GM19324 (cell line): Measurements from ENCODE around the gene CENPP.

Source experiments
- ATAC-seq: cut with Tn5 transposase; IDR thresholded peaks from one replicate; pipeline ENCODE4 v1.9.1; 2021; ENCODE audit warnings: mild to moderate bottlenecking, moderate library complexity; ENCODE audit not compliant: unreplicated experiment, low FRiP score

The CENPP gene

DNA sequence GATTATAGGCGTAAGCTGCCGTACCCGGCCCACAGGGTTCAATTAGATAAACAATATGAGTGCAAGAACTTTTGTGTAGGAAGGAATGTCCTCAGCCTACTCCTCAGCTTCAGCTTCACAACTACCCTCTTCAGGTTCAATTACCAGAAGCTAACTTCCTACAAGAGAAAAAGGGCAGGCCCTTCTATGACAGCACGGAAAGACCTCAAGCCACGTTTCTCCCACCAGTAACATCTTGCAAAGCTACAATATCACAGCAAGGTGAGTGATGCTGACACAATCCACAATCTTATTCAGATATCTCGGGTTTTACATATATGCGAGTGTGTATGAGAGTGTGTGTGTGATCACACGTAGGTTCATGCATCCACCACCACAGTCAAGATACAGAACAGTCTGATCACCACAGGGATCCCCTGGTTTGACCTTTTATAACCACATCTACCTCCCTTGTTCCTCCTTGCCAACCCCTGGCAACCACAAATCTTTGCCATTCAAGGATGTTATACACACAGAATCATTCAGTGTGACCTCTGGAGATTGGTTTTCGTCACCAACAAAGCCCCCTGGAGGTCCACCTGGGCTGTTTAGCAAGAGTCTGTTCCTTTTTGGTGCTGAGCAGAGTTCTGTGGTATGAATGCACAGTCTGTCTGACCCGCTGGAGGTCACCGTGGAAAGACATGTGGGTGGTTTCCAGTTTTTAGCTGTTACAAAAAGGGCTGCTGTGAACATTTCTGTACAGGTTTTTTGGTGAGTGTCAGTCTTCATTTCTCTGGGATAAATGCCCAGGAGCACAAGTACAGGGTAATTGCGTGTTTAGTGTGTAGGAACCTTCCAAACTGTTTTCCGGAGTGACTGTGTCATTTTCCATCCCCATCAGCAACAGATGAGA is 305.9 kb downstream of the CENPP start:
- no peak for ATAC-seq

DNA sequence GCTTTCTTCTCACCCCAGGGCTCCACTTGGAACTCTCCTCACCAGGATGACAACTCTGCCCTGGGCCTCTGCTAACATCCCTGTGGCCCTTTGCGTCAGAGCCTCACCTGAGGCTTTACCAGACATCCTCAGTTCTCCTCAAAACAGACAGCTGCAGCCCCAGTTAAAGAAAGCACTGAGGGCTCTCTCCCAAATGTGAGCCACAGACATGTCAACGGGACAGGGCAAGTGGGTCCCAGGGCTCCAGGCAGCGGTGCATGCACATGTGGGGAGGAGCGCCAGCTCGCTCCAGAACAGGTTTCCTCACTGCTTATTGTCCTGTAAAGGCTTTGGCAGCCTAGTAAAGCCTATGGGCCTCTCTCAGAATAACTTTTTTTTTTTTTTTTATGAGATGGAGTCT is 306.9 kb downstream of the CENPP start:
- ATAC-seq = no peak

DNA sequence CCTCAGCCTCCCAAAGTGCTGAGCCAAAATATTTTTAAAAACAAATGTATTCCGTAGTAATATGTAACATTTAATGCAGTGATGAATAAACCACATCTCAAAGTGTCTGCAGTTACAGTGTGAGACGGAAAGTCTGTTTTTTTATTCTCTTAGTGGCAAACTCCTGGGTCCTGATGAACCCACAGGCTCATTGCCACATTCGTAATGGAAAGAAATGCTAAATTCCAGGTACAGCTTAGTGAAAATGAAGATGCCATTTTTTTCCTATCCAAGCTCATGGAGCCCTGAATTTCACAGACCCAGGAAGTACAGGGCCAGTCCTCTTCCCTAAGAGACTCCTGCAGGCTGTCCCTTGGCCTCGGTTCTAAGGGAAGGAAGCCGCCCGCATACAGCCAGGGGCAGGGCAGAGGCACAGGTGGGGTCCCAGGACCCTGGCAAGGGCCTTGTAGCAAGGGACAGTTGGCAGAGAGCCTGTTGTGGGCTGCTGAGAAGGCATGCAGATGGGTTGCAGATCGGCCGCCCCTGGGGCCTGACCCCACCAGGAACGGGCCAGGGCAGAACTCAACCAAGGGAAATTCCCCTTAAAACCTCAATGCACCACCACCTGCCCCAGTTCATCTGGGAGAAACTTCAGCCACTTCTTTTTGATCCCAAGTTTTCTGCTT is 308.0 kb downstream of the CENPP start:
- ATAC-seq = no peak

DNA sequence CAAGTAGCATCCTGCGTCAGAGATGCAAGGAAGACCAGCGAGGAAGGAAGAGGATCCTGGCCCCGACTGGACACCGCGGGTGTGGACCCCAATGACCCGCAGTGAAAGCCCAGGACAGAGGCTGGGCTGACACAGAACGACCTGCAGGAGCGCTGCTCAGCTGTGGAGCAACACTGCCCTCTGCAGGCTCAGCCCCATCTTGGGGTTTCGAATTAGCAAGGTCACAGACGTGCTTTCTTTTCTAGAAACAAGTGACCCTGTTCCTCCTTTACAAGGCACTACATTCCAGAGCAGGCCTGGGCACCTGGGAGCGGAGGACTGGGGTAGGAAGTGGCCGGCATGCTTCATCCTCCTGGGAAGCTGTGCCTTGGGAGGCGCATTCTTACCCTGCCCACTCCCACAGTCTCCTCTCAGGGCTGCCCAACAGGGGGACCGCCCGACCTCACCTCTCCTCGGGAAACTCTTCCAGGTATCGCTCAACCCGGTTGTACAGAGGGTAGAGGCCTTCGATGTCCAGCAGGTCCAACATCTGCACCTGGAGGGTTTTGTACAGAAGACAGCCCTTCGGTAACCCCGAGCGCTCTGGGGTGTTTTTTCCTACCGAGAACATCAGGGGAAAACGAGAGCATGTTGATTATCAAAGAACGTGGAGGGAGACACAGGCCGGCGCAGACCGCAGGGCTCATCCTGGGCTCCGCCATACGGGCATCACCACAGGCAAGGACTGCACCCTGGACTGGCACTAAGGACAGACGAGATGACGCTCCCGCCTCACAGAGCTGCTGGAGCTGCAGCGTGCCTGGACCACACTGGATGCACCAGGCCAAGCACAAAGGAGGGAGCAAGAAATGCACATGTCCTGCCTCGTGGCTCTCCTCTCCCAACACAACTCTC is 309.2 kb downstream of the CENPP start:
- ATAC-seq = peak; percentile 57

DNA sequence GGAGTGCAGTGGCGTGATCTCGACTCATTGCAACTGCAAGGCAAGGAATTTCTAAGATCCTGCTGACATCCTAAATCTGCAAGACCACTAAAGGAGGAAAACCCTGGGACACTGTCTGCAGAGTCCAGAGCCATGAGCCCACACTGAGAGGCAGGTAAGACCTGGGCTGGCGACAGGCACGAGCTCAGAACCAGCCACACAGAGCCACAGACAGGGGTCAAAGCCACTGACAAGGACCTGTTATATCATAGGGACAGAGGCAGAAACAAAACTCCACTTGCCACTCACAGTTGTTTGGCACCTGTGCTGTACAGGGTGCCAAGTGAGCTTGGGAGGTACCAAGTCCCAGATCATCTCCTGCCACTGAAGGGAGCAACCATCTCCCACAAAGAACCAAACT is 310.0 kb downstream of the CENPP start:
- no peak for ATAC-seq

DNA sequence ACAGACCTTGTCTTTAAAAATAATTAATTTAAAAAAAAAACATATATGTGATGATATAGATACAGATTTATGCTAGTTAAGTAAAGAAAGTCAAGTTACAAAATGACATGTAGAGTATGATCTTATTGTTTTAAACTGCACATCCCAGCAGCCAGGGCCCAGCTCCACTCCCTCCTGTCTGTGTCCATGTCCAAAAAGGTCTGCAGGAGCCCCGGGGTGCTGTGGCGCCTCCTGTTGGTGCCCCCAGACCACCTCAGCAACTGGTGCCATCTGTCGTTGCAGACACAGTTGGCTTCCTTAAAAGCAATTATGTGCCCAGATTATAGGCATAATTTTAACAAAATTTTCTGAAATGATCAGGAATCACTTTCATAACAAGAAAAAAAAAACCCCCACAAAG is 310.9 kb downstream of the CENPP start:
- ATAC-seq = no peak

DNA sequence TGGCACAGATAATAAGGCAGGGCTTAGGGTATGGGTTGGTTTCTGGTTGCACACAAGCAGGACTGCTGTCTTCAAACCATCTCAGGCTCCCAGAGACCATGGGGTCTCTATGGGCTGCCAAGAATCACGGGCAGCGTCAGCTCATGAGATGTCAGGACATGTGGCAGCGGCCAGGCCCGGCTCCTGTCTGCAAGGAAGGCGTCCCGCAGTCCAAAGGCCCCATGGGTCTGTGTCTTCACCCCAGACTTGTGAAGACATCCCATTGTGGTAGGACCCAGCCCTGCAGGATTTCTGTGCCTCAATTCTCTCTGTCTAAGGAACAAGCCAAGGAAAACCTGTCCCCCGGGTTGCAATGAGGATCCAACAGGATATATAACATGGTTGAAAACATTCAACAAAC is 311.6 kb downstream of the CENPP start:
- no peak for ATAC-seq

DNA sequence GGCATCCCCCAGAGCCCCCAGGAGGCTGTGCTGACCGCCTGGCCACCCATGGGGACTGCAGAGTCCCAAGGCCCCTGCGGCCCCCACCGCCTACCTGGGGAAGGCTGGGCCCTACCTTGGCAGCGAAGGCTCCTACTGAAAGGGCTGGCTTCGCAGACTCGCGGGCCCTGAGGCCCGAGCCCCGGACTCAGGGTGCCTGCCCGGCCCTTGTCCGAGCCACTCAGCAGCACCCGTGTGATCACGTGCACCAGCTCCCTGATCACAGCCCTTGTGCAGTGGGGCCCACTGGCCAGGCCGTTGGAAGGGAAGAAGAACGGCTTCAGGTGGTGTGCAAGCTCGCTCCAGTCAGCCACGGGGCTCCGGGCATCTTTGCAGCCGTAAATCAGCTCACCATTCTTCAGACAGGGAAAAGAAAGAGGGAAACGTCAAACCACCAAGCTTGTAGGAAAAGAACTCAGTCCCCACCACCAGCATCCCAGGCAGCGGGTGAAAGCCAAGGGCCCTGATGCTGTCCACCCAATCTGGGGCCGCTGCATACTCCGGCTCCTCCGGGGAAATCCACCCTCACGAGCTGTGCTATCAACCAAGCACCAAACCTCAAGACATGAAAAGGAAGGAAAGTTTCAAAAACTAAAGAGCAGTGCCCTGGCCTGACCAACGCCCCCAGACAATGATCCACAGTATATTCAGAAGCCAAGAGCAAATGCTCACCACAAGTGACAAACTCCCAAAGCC is 312.3 kb downstream of the CENPP start:
- no peak for ATAC-seq

DNA sequence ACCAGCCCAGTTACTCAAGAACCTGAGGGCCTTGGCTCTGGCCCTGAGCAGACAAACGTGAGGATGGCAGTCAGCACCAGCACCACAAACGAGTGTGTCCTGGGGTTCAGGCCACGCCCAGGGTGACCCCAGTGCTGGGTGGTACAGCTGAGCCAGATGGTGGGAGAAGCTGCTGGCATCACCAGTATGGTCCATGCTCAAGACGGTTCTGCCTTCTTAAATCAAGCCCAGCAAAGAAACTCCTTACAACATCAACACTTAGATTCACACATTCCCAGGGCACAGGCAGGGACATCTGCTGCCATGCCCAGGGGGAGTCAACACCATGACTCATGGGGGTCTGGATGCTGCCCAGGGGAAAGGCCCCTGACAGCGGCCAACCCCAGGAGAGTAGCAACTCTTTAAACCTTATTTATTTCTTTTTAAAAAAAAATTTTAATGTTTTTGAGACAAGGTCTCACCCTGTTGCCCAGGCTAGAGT is 312.9 kb downstream of the CENPP start:
- no peak for ATAC-seq

DNA sequence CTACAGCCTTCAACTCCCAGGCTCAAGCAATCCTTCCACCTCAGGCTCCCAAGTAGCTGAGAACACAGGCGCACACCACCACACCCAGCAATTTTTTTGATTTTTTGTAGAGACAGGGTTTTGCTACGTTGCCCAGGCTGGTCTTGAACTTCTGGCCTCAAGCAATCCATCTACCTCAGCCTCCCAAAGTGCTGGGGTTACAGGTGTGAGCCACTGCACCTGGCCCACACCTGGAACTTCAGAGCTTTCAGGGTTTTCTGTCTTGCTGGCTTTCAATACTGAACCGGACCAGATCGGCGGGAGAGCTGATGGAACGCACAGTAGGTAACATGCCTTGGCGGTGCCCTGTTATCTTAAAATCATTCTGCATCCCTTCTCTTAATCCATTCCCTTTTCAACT is 313.4 kb downstream of the CENPP start:
- ATAC-seq = no peak

DNA sequence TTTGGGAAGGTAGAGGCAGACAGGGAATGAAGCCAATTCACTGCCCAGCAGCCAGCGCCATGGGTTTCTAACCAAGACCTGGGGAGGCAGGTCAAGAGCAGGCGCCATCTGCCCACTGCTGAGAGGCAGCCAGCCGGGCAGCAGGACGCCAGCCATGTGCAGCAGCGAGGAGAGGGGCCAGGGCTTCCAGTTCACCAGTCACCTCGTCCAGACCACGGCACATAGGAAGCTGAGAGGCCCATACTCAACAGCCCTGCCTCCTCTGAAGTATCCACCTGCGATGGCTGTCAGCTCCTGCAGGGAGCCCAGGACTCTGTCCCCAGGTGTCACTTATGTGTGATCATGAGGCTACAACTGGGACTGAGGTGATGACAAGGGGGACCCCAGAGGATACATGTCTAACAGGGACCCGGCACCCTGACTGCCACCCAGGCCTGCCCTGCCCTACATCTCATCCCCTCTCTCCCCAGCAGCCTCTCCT is 314.1 kb downstream of the CENPP start:
- no peak for ATAC-seq

DNA sequence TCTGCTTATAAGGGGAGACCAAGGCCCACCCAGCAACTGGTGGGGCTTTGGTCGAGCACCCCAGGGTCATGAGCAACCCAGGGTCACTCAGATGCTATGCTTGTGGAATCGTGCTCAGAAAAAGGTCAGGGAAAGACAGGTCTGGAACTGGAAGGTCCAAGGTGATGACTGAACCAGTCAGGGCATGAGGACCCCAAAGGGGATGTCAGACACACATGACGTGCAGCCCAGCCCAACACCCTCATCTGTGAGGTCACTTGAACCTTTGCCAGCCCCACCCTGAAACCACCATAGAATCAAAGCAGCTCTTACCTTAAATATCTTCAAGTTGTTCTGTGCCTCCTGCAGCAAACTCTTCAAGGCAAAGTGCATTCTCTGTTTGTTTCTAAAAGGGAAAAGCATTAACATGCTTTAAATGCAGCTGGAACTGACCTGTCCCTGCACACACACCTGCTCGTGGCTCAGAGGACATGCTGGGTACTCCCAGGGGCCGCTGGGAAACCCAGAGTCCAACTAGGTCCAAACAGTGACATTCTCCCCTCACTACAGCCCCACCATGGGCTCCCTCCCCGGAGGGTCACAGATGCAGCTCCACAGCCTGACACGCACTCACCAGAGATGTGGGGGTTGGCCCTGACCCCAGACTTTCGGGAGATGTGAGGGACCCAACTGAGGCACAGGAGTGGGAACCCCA is 314.8 kb downstream of the CENPP start:
- no peak for ATAC-seq

DNA sequence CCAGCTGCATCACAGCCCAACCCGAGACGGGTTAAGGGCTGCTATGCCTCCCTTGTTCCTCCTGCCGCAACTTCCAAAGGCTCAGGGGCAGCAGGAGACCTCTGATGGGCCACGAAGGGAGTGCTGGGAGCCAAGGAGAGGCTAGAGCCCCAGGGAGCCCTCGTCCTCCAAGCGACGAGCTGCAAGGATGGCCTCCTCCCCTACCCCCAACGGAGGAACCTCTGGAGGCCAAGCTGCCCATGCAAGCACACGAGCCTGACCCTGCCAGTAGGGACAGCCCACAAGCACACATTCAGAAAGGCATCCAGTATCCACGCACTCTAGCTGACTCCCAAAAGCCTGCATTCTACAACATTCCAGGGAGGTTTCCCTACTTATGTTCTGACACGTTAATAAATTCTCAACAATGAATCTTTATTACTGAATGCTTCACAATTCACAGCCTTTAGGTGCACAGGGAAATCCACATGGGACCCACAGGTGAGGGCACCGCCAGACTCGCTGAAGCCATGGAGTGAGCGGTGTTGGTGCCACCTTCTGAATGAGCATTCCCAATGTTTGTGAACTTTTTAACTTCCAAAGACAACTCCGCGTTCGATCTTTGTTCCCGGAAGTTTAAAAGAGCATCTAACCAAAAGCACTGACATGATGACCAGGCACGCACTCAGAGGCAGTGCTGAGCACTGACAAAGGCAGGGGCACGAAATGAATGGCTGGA is 315.5 kb downstream of the CENPP start:
- ATAC-seq = no peak

DNA sequence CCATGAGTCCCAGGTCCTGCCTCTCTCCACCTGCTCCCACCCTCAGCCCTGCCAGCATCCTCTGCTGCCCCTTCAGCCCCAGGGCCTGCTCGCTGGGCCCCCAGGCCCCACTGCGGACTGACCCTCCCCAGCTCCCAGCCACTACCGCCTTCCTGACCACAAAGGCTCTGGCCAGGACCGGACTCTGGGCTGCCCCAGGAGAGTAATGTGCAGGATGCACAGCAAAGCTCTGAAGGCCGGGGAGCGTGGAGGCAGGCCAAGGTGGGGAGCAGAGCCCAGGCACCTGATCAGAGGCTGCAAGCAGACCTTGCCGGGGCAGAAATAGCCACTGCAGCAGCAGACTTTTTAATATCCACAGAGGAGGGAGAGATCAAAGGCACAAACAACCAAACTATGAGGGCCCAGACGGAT is 316.3 kb downstream of the CENPP start:
- ATAC-seq = no peak

DNA sequence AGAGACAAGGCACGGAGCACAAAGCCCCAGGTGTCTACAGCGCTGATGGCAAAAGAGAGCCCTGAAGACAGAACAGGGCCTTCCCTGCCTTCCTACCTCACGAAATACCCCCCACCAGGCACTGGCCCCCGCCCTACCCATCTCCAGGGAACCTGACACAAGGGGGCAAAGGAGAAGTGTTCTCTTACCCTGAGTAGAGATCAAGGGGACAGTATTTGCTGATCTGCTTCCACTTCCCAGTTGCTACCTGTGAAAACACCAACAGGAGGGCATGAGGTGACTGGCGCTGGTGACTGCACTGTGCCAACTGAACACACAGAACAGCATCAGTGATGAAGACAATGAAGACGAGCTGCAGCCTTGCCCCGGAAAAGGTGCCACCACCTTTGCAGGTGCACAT is 316.8 kb downstream of the CENPP start:
- no peak for ATAC-seq

DNA sequence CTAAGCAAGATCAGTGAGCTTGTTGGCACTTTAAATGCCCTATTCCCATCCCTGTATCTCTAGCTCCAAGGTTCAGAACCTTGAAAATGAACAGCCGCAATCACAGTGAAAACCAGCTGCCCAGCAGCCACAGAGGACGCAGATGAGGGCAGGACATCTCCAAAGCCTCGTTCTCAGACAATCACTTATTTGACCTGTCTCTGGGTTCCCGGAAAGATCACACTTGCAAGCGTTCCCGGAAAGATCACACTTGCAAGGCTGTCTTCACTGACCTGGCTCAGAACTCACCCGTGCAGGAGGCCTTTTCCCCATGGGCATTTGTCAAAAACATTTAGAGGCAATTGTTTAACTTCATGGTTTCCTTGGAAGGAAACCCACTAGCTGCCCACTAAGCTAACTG is 318.5 kb downstream of the CENPP start:
- ATAC-seq = no peak

DNA sequence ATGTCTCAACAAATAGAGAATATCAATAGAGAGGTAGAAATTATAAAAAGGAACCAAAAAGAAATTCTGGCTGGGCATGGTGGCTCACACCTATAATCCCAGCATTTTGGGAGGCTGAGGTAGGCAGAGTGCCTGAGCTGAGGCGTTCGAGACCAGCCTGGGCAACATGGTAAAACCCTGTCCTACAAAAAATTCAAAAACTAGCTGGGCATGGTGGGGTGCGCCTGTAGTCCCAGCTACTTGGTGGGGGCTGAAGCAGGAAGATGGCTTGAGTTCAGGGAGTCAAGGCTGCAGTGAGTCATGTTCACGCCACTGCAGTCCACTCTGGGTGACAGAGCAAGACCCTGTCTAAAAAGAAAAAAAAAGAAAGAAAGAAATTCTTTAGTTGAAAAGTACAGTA is 319.3 kb downstream of the CENPP start:
- ATAC-seq = no peak

DNA sequence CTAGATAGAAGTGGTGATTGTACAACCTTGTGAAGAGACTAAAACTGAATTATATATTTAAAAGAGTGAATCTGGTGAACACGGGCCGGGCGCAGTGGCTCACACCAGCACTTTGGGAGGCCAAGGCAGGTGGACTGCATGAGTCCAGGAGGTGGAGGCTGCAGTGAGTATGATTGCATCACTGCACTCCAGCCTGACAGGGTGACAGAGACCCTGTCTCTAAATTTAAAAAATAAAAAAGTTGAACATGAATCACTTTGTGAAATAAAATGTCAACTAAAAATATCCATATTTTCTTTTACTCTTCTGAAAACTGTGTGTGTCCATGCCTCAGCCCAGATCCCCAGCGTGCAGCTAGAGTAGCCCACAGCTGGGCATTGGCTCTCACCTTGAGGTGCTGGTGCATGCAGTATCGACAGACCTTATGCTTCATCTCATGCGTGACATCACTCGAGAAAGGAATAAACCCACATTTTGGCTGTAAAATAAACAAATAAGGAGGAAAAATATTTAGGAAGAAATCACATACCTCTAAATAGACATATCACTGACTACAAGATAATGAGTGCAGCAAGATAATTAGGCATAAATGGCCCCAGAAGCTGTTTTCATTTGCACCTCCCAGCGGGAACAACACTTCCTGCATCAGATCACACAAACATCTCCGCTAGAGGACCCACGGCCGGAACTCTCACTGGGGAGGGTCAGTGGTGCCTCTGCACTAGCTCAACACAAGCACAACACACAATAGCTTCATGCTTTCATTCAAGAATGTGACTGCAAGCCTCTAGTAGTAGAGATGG is 322.1 kb downstream of the CENPP start:
- ATAC-seq = no peak
